Inflammatory macrophage treated with lipopolysaccharide for 1 hour (primary cell): ENCODE measurements around the gene CHCHD2.
"Not testable (repeated sequence)": the region's sequence is repeated elsewhere in the genome, so short reads cannot be mapped to it uniquely, and the experiment has no call there.

Source experiments
- DNase-seq, 2 donors: peaks; one replicate each; pipeline ENCODE4 v3.0.0-alpha.2; 2020 to 2022

Gene CHCHD2

GRCh38 chr7:56106108-56107073, at the start of gene CHCHD2:
Gene CHCHD2 (minus strand): TSS chr7:56106476. CDS start chr7:56106413, 63 bp downstream.
- peak; percentile 97 to 99 for DNase-seq

GRCh38 chr7:56131062-56131461, 24.8 kb upstream of the CHCHD2 start:
- DNase-seq: not testable (repeated sequence)

- DNase-seq: no peak
Observed at GRCh38 chr7:56127241-56127975, 21.1 kb upstream of the CHCHD2 start.

- no peak for DNase-seq
Observed at GRCh38 chr7:56125831-56126230, 19.6 kb upstream of the CHCHD2 start.

- DNase-seq: no peak
Observed at GRCh38 chr7:56124981-56125380, 18.7 kb upstream of the CHCHD2 start.

GRCh38 chr7:56121440-56121839, 15.2 kb upstream of the CHCHD2 start:
- DNase-seq: no peak

GRCh38 chr7:56115852-56116538, 9.7 kb upstream of the CHCHD2 start, which contains the start of gene NUPR2:
Gene NUPR2 (minus strand): TSS chr7:56116417. CDS start chr7:56116314, 103 bp downstream.
- no peak for DNase-seq

GRCh38 chr7:56112244-56112643, 6.0 kb upstream of the CHCHD2 start:
- DNase-seq: not testable (repeated sequence)

- DNase-seq: no peak
Observed at GRCh38 chr7:56110611-56111010, 4.3 kb upstream of the CHCHD2 start.

GRCh38 chr7:56107954-56108258, 1.6 kb upstream of the CHCHD2 start:
- no peak for DNase-seq

GRCh38 chr7:56105508-56105907, 768 bp downstream of the CHCHD2 start:
- DNase-seq: peak; percentile 28 to 39

- DNase-seq: not testable (repeated sequence)
Observed at GRCh38 chr7:56104138-56104537, 2.1 kb downstream of the CHCHD2 start.

GRCh38 chr7:56099653-56100052, 6.6 kb downstream of the CHCHD2 start:
- no peak for DNase-seq

- DNase-seq: not testable (repeated sequence)
Observed at GRCh38 chr7:56098187-56099008, 7.9 kb downstream of the CHCHD2 start.

- DNase-seq: peak; percentile 14 to 40
Observed at GRCh38 chr7:56097700-56098099, 8.6 kb downstream of the CHCHD2 start.

- no peak for DNase-seq
Observed at GRCh38 chr7:56092789-56093531, 13.3 kb downstream of the CHCHD2 start, which contains the start of gene PHKG1. Gene PHKG1 (minus strand): TSS chr7:56092952. CDS start chr7:56088941, 4,011 bp downstream.

- not testable (repeated sequence) for DNase-seq
Observed at GRCh38 chr7:56092388-56092787, 13.9 kb downstream of the CHCHD2 start.

- DNase-seq: no peak
Observed at GRCh38 chr7:56091591-56091990, 14.7 kb downstream of the CHCHD2 start.

GRCh38 chr7:56087445-56087844, 18.8 kb downstream of the CHCHD2 start:
- DNase-seq: no peak

- no peak for DNase-seq
Observed at GRCh38 chr7:56086761-56087160, 19.5 kb downstream of the CHCHD2 start.

GRCh38 chr7:56083150-56083785, 23.0 kb downstream of the CHCHD2 start:
- no peak for DNase-seq
